ENCODE data around the gene MASP2.

Gene MASP2

DNA sequence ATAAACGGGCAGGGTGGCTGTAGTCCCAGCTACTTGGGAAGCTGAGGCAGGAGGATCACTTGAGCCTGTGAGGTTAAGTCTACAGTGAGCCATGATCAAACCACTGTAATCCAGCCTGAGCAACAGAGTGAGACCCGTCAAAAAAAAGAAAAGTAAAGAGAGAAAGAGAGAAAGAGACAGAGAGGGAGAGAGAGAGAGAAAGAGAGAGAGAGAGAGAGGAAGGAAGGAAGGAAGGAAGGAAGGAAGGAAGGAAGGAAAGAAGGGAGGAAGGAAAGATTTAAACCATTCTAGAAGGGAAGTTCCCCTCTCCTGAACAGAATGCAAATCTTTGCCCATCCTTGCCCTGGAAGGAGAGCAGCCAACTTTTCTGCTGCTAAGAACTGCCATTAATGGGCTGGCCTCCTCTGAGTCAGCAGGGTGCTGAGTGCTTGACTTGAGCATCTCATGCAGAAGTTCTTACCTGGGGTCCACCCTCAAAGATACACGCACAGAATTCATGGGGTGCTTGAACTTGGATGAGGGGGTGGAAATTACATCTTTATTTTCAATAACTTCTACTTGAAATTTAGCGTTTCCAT is 59.1 kb downstream of the MASP2 start:
- no peak for ATAC-seq

DNA sequence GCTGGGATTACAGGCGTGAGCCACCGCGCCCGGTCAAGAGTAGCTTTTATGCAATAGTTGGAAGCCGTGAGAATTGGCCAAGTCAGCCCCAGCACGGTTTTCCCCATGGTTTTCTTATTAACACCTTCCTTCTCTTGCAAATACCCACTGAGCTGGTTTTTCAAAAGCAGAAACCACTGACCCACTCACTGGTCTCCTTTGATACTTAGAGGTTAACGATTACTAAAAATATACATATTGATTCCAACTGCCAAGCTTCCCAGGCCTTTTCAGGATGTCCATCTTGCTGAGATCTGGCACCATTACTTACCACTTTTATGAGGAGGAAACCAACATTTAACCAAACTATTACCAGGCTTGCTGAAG is 60.5 kb downstream of the MASP2 start:
- ATAC-seq = no peak

DNA sequence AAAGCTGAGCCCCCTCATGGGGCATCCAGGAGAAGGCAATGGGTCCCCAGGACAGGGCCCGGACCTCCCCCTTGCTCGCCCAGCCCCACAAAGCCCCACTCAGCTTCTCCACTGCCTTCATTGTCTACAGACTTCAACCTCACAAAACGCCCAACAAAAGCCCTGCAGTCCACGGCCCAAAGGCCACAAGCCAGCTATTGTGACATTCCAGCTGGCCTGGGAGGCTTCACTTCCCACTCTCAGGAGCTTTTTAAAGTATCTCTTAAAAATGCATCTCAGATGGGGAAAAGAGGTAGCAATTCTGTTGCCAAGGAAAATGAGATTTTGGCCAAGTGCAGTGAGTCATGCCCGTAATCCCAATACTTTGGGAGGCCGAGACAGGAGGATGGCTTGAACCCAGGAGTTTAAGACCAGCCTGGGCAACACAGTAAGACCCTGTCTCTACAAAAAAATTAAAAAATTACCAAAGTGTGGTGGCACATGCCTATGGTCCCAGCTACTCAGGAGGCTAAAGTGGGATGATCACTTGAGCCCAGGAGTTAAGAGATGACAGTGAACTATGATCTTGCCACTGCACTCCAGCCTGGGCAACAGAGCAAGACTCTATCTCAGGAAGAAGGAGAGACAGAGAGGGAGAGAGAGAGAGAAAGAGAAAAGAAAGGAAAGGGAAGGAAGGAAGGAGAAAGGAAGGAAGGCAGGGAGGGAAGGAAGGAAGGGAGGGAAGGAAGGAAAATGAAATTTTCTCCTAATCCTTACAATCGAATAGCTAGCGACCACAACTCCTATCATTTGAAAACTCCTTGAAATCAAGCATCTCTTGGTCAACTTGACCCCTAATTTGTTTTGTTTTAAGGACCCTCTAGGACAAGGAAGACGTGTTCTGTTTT is 66.0 kb downstream of the MASP2 start:
- ATAC-seq = no peak

- ATAC-seq = no peak
These were observed 66.9 kb downstream of the MASP2 start for GRCh38 chr1:10980094-10980577.

GRCh38 chr1:10979483-10979920 is 67.5 kb downstream of the MASP2 start:
- no peak for ATAC-seq

DNA sequence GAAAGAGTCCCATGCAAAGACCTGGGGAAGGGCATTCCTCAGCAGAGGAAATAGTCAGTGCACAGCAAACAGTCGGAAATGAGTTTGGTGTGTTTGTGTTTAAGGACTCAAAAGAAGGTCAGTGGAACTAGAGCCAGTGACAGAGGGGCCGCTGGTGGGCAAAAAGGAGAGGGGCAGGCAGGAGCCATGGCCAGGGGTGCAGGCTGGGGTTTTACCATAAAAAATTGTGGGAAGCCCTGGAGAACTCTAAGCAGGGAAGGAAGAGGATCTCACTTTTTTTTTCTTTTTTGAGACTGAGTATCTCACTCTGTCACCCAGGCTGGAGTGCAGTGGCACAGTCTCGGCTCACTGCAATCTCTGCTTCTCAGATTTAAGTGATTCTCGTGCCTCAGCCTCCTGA is 68.3 kb downstream of the MASP2 start:
- no peak for ATAC-seq

Data from activated CD4-positive, CD25-positive, alpha-beta regulatory T cell treated with anti-CD3 and anti-CD28 coated beads, Interleukin-2, amount 50 U/mL, for 24 hours (primary cell).